Type B pancreatic cell (in vitro differentiated cells): Measurements from ENCODE around the gene CIB2. TPM values are rescaled to one million over a fixed set of nuclear protein-coding genes. Genes with fewer than 3 reads are reported as not detected.

ENCODE experiments used
- DNase-seq: peaks from one replicate; pipeline ENCODE4 v3.0.0; 2021; ENCODE audit warnings: mixed read lengths; ENCODE audit not compliant: unreplicated experiment; ENCODE audit errors: extremely low spot score
- H3K27ac Mint-ChIP-seq: 2 replicates; pipeline ENCODE4 v1.8.0; 2021; ENCODE audit warnings: mild to moderate bottlenecking, mixed read lengths
- H3K27me3 Mint-ChIP-seq: 2 replicates; pipeline ENCODE4 v1.8.0; 2021; ENCODE audit warnings: mixed read lengths
- H3K36me3 Mint-ChIP-seq: 2 replicates; pipeline ENCODE4 v1.8.0; 2021; ENCODE audit warnings: mixed read lengths
- H3K4me1 Mint-ChIP-seq: one replicate; pipeline ENCODE4 v1.8.0; 2021; ENCODE audit warnings: mixed read lengths; ENCODE audit not compliant: unreplicated experiment
- H3K4me3 Mint-ChIP-seq: 2 replicates; pipeline ENCODE4 v1.8.0; 2021; ENCODE audit warnings: mild to moderate bottlenecking, mixed read lengths
- H3K9me3 Mint-ChIP-seq: 2 replicates; pipeline ENCODE4 v1.8.0; 2021; ENCODE audit warnings: mixed read lengths
- total RNA-seq: library from RNA; stranded (reverse); gene quantifications from 2 replicates; pipeline ENCODE4 v1.2.1, GENCODE V29; 2021; ENCODE audit warnings: low replicate concordance
- TF ChIP-seq, protein P1 (sequence below): fragments of 200-600 bp; sonication (generic); conservative IDR thresholded peaks from 2 replicates; pipeline ENCODE4 v1.5.0; 2021; ENCODE audit warnings: antibody characterized with exemption, mild to moderate bottlenecking

CIB2 gene
- total RNA-seq, 1 donor from 2014 or later: 20.1 TPM

DNA sequence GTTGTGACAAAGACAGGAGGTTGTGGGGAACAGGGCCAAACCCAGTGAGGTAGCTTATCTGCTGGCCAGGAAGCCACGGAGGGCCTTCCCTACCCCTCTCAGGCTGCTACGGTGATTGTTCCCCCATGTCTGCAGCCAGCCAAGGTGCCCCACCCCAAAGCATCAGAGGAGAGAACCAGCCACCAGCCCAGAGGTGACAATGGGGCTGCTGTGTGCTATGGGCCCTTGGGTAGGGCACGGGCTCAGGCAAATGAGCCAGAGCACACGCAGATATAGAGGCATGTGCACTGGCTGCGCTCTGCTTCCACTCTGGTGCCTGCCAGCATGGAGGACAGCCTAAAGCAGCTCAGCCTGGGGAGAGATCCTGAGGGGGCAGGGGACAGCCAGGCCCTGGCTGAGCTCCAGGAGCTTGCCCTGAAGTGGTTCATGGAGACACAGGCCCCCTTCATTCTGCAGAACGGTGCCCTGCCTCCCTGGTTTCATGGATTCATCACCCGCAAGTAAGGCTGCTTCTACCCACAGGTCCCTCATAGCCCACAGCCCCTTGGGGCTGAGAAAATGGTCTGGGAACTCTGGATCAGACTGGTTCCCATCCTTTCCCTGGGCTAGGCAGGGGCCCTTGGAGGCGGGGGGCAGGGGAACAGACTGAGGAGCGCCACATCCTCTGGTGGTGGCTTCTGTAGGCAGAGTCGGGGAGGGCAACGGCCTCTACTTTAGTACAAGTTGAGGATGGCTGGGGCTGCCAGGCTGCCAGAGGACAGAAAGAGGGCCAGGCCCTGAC, 38.8 kb downstream of the CIB2 start, which contains the start of gene SH2D7:
Gene SH2D7 (plus strand): TSS at position 301 of the 781 bp plus-strand sequence. CDS start 24 bp downstream, at position 325.
- DNase-seq: no peak
- Mint-ChIP-seq H3K27me3 (peaks cover 5% of the 10 kb centered on the region), H3K4me3 (no peak within 1 kb of the TSS), H3K36me3 (no peaks in the 10 kb centered on the region), H3K9me3 (no peaks in the 10 kb centered on the region), H3K27ac (no peak within 1 kb of the TSS), H3K4me1 (peaks cover 4% of the 10 kb centered on the region)
- TF ChIP-seq, protein P1, sequence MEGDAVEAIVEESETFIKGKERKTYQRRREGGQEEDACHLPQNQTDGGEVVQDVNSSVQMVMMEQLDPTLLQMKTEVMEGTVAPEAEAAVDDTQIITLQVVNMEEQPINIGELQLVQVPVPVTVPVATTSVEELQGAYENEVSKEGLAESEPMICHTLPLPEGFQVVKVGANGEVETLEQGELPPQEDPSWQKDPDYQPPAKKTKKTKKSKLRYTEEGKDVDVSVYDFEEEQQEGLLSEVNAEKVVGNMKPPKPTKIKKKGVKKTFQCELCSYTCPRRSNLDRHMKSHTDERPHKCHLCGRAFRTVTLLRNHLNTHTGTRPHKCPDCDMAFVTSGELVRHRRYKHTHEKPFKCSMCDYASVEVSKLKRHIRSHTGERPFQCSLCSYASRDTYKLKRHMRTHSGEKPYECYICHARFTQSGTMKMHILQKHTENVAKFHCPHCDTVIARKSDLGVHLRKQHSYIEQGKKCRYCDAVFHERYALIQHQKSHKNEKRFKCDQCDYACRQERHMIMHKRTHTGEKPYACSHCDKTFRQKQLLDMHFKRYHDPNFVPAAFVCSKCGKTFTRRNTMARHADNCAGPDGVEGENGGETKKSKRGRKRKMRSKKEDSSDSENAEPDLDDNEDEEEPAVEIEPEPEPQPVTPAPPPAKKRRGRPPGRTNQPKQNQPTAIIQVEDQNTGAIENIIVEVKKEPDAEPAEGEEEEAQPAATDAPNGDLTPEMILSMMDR: no peak

DNA sequence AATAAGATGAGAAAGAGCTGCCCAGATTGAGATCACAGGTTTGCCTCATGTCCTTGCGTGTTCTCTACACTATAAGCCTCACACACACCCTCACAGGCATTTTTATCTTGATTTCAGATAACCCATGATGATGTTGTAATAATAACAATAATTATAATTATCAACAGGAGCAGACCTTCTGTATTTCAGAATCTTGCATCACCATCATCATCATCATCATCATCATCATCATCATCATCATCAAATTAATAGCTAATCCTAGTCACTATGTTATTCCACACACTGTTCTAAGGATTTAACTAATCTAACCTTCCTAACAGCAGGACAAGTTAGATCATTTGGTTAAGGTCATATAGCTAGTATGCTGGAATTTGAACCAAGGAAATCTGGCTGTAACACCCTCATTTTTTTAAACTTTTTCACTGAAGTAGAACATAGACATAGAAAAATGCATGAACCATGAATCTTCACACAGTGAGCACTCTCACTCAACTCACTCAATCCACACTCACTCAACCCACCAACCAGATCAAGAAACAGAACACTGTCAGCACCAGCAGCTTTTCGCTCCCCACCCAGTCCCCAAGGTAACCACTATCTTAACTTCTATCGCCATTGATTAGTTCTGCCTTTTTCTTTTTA, 40.7 kb downstream of the CIB2 start:
- no peak for DNase-seq
- H3K9me3 Mint-ChIP-seq: no peaks in the 10 kb centered on the region
- H3K27me3 Mint-ChIP-seq: peaks cover 5% of the 10 kb centered on the region
- H3K4me3 Mint-ChIP-seq: no peak overlapping the region
- no peak overlapping the region for H3K27ac Mint-ChIP-seq
- H3K36me3 Mint-ChIP-seq: no peaks in the 10 kb centered on the region
- TF ChIP-seq, protein P1: no peak
- H3K4me1 Mint-ChIP-seq: peaks cover 4% of the 10 kb centered on the region

DNA sequence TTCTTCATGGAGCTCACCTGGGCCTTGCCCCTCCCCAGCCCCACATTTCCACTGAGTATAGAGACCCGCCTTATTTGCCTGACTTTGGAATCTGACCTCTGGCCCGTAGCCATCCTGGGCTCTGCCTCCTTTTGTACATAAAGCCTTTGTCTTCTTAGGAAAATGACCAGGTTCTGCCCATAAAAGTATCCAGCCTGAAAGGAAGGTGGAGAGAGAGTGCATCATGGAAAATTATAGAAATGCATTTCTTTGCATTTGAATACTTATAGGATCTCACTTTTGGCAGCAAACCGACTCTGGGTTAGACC, 42.5 kb downstream of the CIB2 start:
- TF ChIP-seq, protein P1: no peak
- DNase-seq: no peak
- Mint-ChIP-seq H3K27ac (no peak overlapping the region), H3K36me3 (no peaks in the 10 kb centered on the region), H3K4me1 (peaks cover 4% of the 10 kb centered on the region), H3K4me3 (no peak overlapping the region), H3K27me3 (no peaks in the 10 kb centered on the region), H3K9me3 (no peaks in the 10 kb centered on the region)

DNA sequence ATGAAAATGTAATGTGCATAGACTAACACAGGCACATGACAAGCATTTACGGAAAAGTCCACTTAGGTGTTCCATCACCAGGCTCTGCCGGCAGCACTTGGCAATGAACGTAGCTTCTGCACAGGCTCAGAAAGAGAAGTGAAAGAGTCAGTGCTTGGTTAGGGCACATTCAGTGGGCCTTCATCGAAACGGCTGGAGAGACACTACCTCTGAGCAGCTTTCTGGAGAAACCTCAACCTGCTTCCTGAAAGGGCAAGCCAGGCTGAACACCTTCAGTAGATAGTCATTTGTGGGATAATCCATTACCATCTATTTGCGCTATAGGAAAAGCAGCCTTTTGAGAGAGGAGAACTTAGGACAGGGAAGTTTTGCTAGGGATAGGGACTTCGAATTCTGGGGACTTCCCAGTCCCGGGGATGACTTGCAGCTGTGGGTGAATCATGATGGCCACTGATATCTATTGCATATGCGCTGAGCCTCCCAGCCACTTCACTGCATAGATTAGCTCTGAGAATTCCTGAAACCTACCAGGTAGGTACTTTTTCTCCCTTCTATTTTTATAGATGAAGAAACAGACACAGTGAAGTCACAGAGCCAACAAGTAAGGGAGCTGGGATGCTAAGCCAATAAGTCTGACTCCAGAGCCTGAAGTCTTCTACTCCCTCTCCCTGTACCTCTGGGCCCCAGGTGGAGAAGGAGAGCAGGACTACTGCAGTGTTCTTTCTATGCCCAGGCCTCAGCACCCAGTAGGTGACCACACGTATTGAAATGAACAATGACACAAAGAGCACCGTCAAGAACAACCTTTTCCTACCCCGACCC, 43.1 kb downstream of the CIB2 start:
- no peaks in the 10 kb centered on the region for H3K36me3 Mint-ChIP-seq
- H3K4me1 Mint-ChIP-seq: peaks cover 4% of the 10 kb centered on the region
- H3K9me3 Mint-ChIP-seq: no peaks in the 10 kb centered on the region
- DNase-seq: no peak
- TF ChIP-seq, protein P1: no peak
- no peak overlapping the region for H3K27ac Mint-ChIP-seq
- no peaks in the 10 kb centered on the region for H3K27me3 Mint-ChIP-seq
- H3K4me3 Mint-ChIP-seq: no peak overlapping the region

DNA sequence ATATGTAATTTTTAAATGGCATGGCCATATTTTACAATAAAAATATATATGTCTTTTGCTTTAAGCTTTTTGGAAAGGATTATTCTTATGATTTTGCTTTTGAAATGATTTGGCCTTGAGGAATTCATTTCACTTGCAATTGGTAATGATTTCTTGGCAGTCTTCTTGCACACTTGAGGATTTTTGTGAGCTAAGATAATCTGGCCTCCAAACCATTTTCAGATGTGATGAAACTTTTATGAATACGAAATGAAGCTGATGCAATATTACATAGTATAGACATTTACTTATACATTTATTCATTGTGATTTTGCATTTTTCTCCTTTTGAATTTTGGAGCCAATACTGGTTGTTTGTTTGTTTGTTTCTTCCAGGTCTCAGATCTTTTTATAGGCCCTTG, 45.3 kb downstream of the CIB2 start:
- Mint-ChIP-seq H3K27me3 (no peaks in the 10 kb centered on the region), H3K27ac (no peak overlapping the region), H3K36me3 (no peaks in the 10 kb centered on the region), H3K4me1 (peaks cover 4% of the 10 kb centered on the region), H3K9me3 (no peaks in the 10 kb centered on the region), H3K4me3 (no peak overlapping the region)
- no peak for DNase-seq
- TF ChIP-seq, protein P1: no peak
